Renal cortical epithelial cell (primary cell): Measurements from ENCODE around the gene FOXI1. TPM values are rescaled to one million over a fixed set of nuclear protein-coding genes. Genes with fewer than 3 reads are reported as not detected.

ENCODE experiments used
- DNase-seq: peaks from one replicate; pipeline ENCODE4 v3.0.0-alpha.2; 2011; ENCODE audit warnings: low read depth
- total RNA-seq: library from RNA; depleted of rRNA; stranded (reverse); fragments of >200 nt; gene quantifications from 2 replicates; pipeline ENCODE4 v1.2.3, GENCODE V29; 2014

Gene FOXI1
- total RNA-seq, 1 donor from 2014 or later: not detected

DNA sequence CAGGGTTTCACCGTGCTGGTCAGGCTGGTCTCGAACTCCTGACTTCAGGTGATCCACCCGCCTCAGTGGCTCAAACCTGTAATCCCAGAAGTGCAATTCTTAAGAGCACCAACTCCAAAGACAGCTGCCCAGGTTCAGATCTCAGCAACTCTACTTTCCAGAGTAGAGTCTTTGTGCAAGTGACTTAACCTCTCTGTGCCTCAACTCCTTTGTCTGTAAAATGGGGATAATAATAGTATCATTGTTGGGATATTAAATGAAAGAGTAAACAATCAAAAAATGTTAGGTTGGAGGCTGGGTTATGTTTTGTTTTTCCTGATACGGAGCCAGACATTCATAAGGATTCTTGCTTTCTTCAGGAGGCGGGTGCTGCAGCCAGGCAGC, 45.0 kb downstream of the FOXI1 start:
- DNase-seq: no peak

DNA sequence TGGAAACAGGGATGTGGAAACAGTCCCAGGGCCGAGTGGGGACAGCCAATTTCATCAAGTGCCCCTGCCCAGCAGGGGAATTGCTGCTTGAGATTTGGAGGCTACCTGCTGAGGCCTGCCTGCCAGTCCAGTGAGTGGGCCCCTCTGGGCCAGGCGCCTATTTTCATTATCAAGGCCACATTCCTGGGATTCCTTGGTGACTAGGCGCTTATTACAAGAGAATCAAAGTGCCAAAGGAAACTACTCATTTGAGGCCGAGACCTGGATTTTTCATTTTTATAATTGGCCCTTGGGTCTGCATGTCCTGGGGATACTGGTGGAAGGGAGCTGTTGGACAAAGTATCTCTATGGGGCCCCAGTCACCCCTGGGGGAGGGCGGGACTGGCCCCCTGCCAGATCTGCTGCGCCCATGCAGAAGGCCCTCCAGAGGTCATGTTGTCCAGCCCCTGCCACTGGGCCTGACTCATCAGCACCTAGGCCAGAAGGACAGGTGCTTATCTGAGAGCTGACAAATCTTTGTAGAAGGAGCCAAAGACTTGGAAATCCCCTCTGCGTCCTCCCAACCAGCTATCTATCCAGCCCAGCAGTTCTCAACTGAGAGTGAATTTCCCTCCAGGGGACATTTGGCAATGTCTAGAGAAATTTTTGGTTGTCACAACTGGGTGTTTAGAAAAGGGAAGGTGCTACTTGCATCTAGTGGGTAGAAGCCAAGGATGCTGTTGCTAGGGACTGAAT, 45.6 kb downstream of the FOXI1 start:
- peak; percentile 87 for DNase-seq

DNA sequence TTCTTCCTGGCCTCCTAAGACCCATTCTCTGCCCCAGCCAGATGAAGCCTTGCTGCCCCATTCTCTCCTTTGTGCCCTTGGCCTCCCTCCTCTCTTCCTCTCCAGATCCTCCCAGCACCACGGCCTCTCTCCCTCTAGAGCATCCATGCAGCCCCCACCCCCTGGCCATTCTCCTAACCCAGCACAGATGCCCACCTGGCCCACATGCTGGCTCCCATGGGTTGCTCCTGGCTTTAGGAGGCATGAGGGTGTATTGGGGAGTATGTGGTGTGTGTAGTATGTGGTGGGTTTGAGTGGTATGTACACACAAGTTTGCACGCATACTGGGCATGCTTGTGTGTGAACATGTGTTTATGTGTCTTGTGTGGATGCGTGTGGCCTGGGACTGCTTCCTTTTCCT, 47.1 kb downstream of the FOXI1 start:
- no peak for DNase-seq

DNA sequence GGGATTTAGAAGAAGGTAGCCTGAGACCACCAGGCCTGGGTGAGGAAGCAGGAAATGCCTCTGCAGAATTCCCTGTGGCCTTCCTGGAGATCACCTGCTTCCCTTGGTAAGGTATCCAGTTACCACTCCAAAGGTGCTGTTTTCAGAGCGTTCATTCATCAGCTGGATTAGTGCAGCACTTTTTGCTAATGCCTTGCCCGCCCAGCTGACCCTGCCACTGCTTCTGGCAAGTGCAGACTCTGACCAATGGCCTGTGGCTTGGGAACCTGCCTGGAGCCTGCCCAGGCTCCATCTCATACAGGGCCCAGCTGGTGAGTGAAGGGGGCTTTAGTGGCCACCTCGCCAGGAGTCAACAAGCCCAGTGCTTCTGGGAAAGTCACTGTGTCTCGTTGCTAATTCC, 48.6 kb downstream of the FOXI1 start:
- no peak for DNase-seq

DNA sequence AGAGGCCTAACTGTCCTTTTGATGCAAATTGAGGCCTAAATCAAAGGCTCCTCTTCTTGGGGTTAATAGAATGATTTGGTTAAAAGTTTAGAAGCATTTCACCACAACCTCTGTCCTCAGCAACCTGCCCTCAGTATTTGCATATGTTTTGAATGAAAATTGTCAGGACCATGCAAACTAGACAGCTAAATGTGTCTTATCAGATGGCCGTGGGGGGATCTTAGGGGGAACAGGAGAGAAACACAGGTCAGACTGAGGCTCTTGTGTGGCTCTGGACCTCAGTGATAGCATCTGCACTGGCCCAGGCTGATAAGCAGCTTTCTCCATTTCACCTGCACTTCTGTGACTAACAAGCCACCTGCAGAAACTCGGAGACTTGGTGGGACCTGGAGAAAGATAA, 49.0 kb downstream of the FOXI1 start:
- DNase-seq: no peak

DNA sequence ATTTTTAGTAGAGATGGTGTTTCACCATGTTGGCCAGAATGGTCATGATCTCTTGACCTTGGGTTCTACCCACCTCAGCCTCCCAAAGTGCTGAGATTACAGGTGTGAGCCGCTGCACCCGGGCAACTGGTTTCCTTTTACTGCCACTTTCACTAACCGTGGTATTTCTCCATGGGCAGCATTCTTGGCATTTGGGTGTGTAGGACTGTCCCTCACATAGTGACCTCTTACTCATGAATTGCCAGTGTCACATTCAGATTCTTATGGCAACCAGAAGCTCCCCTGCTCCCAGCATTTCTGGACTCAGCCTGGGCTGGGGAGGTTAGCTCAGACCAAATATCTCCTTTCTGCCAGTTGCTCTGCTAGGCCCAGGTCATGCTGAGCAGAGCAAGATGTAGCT, 50.1 kb downstream of the FOXI1 start:
- no peak for DNase-seq

DNA sequence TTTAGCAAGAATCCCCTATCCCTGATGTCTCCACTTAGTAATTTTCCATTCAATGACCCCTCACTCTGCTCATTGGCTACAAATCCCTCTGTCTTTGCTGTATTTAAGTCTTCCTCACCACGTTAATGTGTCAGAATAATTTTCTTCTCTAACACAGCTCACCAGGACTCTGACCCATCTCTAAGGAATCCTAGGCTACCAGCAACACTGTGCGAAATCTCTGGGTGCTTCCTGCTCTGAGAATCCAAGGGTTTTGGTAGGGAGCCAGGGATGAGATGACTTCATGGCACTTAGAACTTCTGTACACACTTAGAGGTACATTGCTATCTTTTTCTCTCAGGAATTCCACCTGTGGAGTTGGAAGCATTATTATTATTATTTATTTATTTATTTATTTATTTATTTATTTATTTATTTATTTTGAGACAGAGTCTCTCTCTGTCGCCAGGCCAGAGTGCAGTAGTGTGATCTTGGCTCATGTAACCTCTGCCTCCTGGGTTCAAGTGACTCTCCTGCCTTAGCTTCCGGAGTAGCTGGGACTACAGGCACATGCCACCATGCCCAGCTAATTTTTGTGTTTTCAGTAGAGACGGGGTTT, 53.5 kb downstream of the FOXI1 start:
- DNase-seq: peak; percentile 47

Other genes with a start within 250 kb of the FOXI1 start
- gene INSYN2B, start 125.4 kb upstream of the FOXI1 start, total RNA-seq: 0.52 and 1.5 TPM in 2 replicates
- not detected in 2 replicates for gene C5orf58, start 127.1 kb downstream of the FOXI1 start, total RNA-seq
- gene LCP2, start 191.9 kb downstream of the FOXI1 start, total RNA-seq: not detected in 2 replicates